GM21528 (cell line): ENCODE measurements around the gene RASGRF1.

Source experiments
- ATAC-seq: cut with Tn5 transposase; IDR thresholded peaks from one replicate; pipeline ENCODE4 v1.9.1; 2021; ENCODE audit warnings: mild to moderate bottlenecking, moderate library complexity; ENCODE audit not compliant: unreplicated experiment, low FRiP score

RASGRF1 gene

GRCh38 chr15:78968539-78969271, 121.9 kb downstream of the RASGRF1 start:
- no peak for ATAC-seq

- no peak for ATAC-seq
Measured at GRCh38 chr15:78968114-78968513, 122.5 kb downstream of the RASGRF1 start.

DNA sequence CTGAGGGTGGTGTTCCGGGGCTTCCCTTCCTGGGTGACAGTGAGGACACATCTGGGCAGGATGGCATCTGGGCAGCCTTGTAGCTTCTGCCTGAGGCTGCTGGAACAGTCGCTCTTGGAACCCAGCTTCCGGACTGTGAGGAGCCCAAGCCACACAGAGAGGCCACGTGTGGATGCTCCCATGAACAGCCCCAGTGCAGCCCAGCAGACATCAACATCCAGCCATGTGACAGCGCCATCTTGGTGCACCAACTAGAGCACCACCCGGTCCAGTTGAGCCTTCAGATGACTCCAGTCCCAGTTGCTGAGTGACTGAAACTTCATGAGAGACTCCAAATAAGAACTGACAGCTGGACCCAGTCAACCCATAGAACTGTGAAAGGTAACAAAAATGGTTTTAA, 130.3 kb downstream of the RASGRF1 start:
- ATAC-seq: no peak

GRCh38 chr15:78959360-78959759, 131.2 kb downstream of the RASGRF1 start:
- no peak for ATAC-seq

- ATAC-seq: no peak
Measured at GRCh38 chr15:78957416-78958093, 133.0 kb downstream of the RASGRF1 start.

- no peak for ATAC-seq
Measured at GRCh38 chr15:78956937-78957336, 133.6 kb downstream of the RASGRF1 start.

- ATAC-seq: no peak
Measured at GRCh38 chr15:78955355-78955754, 135.2 kb downstream of the RASGRF1 start.

GRCh38 chr15:78951841-78952238, 138.7 kb downstream of the RASGRF1 start:
- ATAC-seq: no peak

DNA sequence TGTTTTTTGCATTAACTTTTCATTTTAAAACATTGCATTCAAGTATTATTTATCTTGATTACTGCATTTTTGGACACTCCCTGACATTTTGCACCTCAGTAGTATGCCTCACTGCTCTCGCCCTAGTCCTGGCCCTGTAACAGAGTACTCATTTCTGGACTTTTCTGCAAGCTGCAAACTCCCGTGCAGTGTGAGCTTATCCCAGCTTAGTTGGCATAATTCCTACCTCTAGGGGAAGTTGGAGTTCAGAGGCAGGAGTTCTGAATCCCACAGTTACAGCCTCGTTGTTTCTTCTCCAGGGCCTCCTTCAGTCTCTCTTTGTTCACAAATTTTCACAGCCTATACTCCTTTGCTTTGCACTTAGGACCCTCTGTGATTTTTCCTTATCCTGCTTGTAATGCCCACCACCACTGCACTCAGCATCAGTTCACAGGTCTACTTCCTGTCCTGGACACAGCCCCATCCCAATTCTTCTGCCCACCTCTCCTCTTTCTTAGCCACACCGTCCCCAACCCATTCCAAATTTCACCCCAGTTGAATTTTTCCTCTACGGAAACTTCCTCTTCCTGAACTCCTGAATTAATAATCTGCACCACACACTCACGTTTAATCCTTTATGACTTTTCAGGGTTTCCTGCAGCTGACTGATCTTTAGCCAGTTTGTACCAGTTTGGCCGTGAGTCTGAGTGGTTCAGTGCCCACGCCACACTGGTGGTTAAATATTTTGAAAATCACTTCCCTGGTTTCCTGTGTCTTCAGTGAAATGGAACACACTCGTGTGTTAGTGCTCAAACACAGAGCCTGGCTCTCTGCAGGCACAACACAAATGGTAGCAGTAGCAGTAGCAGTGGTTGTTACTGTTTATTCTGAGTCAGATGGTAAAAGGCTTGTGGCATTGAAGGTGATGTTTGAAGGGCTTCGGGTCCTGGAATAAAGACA, 139.4 kb downstream of the RASGRF1 start:
- ATAC-seq: no peak

GRCh38 chr15:78950343-78950742, 140.2 kb downstream of the RASGRF1 start:
- no peak for ATAC-seq

- no peak for ATAC-seq
Measured at GRCh38 chr15:78949461-78949860, 141.1 kb downstream of the RASGRF1 start.

DNA sequence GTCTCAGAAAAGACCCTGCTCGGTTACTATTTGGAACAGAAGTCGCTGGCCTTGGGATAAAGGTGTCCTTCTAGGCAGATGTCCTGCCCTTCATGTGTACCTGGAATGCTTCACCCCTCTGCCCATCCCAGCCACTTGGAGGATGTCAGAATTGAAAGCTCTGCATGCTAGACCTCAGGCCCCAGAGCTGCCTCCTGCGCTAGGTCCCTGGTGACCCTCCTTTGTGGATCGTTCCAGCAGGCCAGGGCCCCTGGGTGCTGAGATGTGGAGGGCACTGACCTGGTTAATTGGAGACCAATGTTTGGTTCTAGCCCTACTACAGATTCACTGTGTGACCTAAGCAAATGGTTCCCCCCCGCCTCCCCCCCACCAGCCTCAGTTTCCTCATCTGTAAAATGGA, 143.1 kb downstream of the RASGRF1 start:
- no peak for ATAC-seq

DNA sequence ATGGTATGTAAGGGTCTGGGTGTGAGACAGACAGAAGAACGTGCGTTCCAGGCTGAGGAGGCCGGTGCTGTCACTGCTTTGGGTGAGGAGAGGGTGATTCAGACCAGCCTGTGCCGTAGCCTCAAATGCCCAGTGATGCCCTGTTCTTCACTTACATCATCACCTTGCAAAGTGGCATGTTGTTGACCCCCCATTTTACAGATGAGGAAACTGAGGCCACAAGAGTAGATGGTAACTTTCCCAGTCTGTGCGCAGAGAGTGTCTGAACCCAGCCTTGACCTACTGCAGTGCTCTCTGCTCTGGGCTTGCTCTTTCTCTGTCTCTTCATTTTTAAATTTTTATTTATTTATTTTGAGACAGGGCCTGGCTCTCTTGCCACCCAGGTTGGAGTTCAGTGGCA, 144.1 kb downstream of the RASGRF1 start:
- ATAC-seq: no peak

DNA sequence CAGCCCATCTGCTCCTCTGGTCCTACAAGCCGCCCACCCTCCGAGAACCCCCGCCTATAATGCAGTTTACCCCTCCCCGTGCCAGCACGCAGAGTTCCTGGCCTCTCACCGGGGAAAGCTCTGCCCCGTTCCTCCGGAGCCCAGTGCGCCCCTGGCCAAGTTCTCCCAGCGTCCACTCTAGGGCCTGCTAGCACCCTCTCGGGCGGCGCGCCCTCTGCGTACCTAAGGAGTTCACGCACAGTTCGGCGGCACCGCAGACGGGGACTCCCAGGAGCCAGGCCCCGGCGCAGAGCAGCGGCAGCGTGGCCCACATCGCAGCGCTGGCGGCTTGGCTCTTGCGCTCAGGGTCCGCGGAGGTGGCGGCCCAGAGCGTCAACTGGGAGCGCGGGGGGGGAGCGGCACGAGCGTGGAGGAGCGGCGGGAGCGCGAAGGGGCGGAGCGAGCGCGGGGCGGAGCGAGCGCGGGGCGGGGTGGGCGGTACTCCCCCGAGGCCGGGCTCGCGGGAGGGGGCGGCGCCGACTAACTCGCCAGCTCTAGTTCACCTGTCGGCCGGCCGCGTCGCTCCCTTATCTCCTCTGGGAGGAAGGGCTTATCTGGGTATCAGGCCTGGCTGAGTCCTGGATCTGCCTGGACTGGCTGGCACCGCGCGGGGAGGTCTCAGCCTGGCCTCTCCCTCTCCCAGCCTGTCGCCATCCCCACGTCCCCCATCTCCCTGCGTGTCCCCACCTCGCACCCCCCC, 145.7 kb downstream of the RASGRF1 start, which contains the start of gene CTSH:
Gene CTSH (minus strand): TSS at position 378 of the 739 bp plus-strand sequence. CDS start 65 bp downstream, at position 313.
- ATAC-seq: peak; percentile 48

GRCh38 chr15:78944202-78944625, 146.4 kb downstream of the RASGRF1 start:
- ATAC-seq: peak; percentile 23

GRCh38 chr15:78943692-78944091, 146.9 kb downstream of the RASGRF1 start:
- ATAC-seq: no peak

GRCh38 chr15:78942741-78943140, 147.8 kb downstream of the RASGRF1 start:
- ATAC-seq: no peak

GRCh38 chr15:78938658-78939488, 151.7 kb downstream of the RASGRF1 start:
- ATAC-seq: peak; percentile 67

- ATAC-seq: no peak
Measured at GRCh38 chr15:78937132-78937739, 153.3 kb downstream of the RASGRF1 start.
